Mesenchymal stem cell (in vitro differentiated cells and primary cell): ENCODE measurements around the gene FAM117A.

Source experiments
- DNase-seq: peaks from one replicate; pipeline ENCODE4 v3.0.0-alpha.2; 2013
- H2AFZ ChIP-seq: one replicate; pipeline ENCODE4 v1.6.1; 2013; ENCODE audit warnings: low read depth, mild to moderate bottlenecking, control low read depth, inconsistent platforms, low read length, moderate library complexity
- H2AK5ac ChIP-seq: 2 replicates; pipeline ENCODE4 v1.6.1; 2013; ENCODE audit warnings: low read length, moderate library complexity, mild to moderate bottlenecking, inconsistent platforms; ENCODE audit not compliant: severe bottlenecking
- H2BK120ac ChIP-seq: one replicate; pipeline ENCODE4 v1.6.1; 2013; ENCODE audit warnings: low read depth, mild to moderate bottlenecking, inconsistent platforms, low read length, moderate library complexity
- H2BK12ac ChIP-seq, 2 experiments: one replicate each; pipeline ENCODE4 v1.6.1; 2013; ENCODE audit warnings: inconsistent platforms in 2 of 2, low read length in 2 of 2, mild to moderate bottlenecking in 2 of 2, moderate library complexity in 2 of 2, control low read depth in 1 of 2
- H2BK15ac ChIP-seq: one replicate; pipeline ENCODE4 v1.6.1; 2013; ENCODE audit warnings: mild to moderate bottlenecking, low read depth, inconsistent platforms; ENCODE audit not compliant: poor library complexity, severe bottlenecking
- H2BK5ac ChIP-seq: 2 replicates; pipeline ENCODE4 v1.6.1; 2013; ENCODE audit warnings: low read depth, mild to moderate bottlenecking, low read length, control low read depth, inconsistent platforms; ENCODE audit not compliant: poor library complexity, severe bottlenecking
- H3K14ac ChIP-seq, 2 experiments: one replicate each; pipeline ENCODE4 v1.6.1; 2013; ENCODE audit warnings: inconsistent platforms in 2 of 2, low read length in 2 of 2, control low read depth in 1 of 2, mild to moderate bottlenecking in 1 of 2, moderate library complexity in 1 of 2
- H3K18ac ChIP-seq, 2 experiments: one replicate each; pipeline ENCODE4 v1.6.1; 2013; ENCODE audit warnings: inconsistent platforms in 2 of 2, low read length in 2 of 2, control low read depth in 1 of 2, low read depth in 1 of 2, mild to moderate bottlenecking in 1 of 2
- H3K23ac ChIP-seq, 2 experiments: one replicate each; pipeline ENCODE4 v1.6.1; 2013; ENCODE audit warnings: inconsistent platforms in 2 of 2, low read length in 2 of 2, mild to moderate bottlenecking in 2 of 2, moderate library complexity in 2 of 2, control low read depth in 1 of 2
- H3K27ac ChIP-seq: 2 replicates; pipeline ENCODE4 v1.5.1; 2013; ENCODE audit warnings: mild to moderate bottlenecking, moderate library complexity, low read length, control low read depth, inconsistent platforms; ENCODE audit not compliant: poor library complexity, severe bottlenecking
- H3K27me3 ChIP-seq, 2 experiments: 2 replicates each; pipeline versions ENCODE4 v1.6.1 to v1.7.0; 2013; ENCODE audit warnings: low read length in 2 of 2, mild to moderate bottlenecking in 2 of 2, moderate library complexity in 2 of 2, control low read depth in 1 of 2, inconsistent platforms in 1 of 2; ENCODE audit not compliant: control insufficient read depth in 1 of 2, insufficient read depth in 1 of 2
- H3K36me3 ChIP-seq, 2 experiments: 2 replicates each; pipeline versions ENCODE4 v1.6.1 to v1.7.0; 2013; ENCODE audit warnings: low read length in 2 of 2, control low read depth in 1 of 2, inconsistent platforms in 1 of 2, low read depth in 1 of 2, mild to moderate bottlenecking in 1 of 2; ENCODE audit not compliant: insufficient read depth in 2 of 2, control insufficient read depth in 1 of 2
- H3K4ac ChIP-seq, 2 experiments: one replicate each; pipeline ENCODE4 v1.6.1; 2013; ENCODE audit warnings: inconsistent platforms in 2 of 2, low read length in 2 of 2, mild to moderate bottlenecking in 2 of 2, moderate library complexity in 2 of 2, control low read depth in 1 of 2, low read depth in 1 of 2
- H3K4me1 ChIP-seq: 2 replicates; pipeline ENCODE4 v1.6.1; 2013; ENCODE audit warnings: low read depth, low read length, control low read depth; ENCODE audit not compliant: control insufficient read depth, insufficient read depth
- H3K4me2 ChIP-seq: 2 replicates; pipeline ENCODE4 v1.6.1; 2013; ENCODE audit warnings: low read length, mild to moderate bottlenecking, inconsistent platforms; ENCODE audit not compliant: poor library complexity, severe bottlenecking
- H3K4me3 ChIP-seq, 2 experiments: 2 replicates each; pipeline versions ENCODE4 v1.5.1 to v1.7.0; 2013; ENCODE audit warnings: low read length in 2 of 2, mild to moderate bottlenecking in 2 of 2, control low read depth in 1 of 2, low read depth in 1 of 2; ENCODE audit not compliant: insufficient read depth in 1 of 2
- H3K79me1 ChIP-seq: replicated peaks from 2 replicates; pipeline ENCODE4 v1.6.1; 2013; ENCODE audit warnings: mild to moderate bottlenecking, control low read depth, low read length, inconsistent platforms; ENCODE audit not compliant: poor library complexity, severe bottlenecking
- H3K9ac ChIP-seq: 2 replicates; pipeline ENCODE4 v1.7.0; 2013; ENCODE audit warnings: mild to moderate bottlenecking, low read length, moderate library complexity
- H3K9me3 ChIP-seq: 2 replicates; pipeline ENCODE4 v1.7.0; 2013; ENCODE audit warnings: mild to moderate bottlenecking, low read length; ENCODE audit not compliant: control insufficient read depth
- H4K8ac ChIP-seq: one replicate; pipeline ENCODE4 v1.6.1; 2013; ENCODE audit warnings: inconsistent platforms, mild to moderate bottlenecking, low read length, moderate library complexity
- H4K91ac ChIP-seq: one replicate; pipeline ENCODE4 v1.6.1; 2013; ENCODE audit warnings: mild to moderate bottlenecking, low read length, inconsistent platforms
- WGBS: methylation state at CpG from one replicate; pipeline ENCODE4 v1.1.7; 2013; ENCODE audit warnings: mixed read lengths; 5-methylcytosine and 5-hydroxymethylcytosine counted together

Gene FAM117A

GRCh38 chr17:49703557-49704277 lies 60.2 kb downstream of the FAM117A start:
- no peak overlapping the region for H2BK15ac ChIP-seq
- H4K91ac ChIP-seq, result no peak overlapping the region
- no peak overlapping the region for H3K4me2 ChIP-seq
- no peak overlapping the region for H2BK5ac ChIP-seq
- 81% methylated on average over 6 of the region's 6 CpGs for WGBS
- no peak overlapping the region for H2AFZ ChIP-seq
- no peak overlapping the region for H4K8ac ChIP-seq
- no peaks in the 10 kb centered on the region for H3K27me3 ChIP-seq
- H3K4me3 ChIP-seq, result no peak overlapping the region
- H2BK12ac ChIP-seq, result no peak overlapping the region
- H3K14ac ChIP-seq, result no peak overlapping the region
- peaks cover 27% of the 10 kb centered on the region for H3K79me1 ChIP-seq
- peaks cover under 1% of the 10 kb centered on the region for H3K4me1 ChIP-seq
- peaks cover 55 to 70% of the 10 kb centered on the region in 2 experiments for H3K36me3 ChIP-seq
- peak; percentile 59 for DNase-seq
- H3K9me3 ChIP-seq, result no peaks in the 10 kb centered on the region
- no peak overlapping the region for H3K27ac ChIP-seq
- H3K9ac ChIP-seq, result no peak overlapping the region
- no peak overlapping the region for H2BK120ac ChIP-seq
- H3K23ac ChIP-seq, result no peak overlapping the region
- H3K18ac ChIP-seq, result no peak overlapping the region
- H3K4ac ChIP-seq, result no peak overlapping the region
- no peak overlapping the region for H2AK5ac ChIP-seq

GRCh38 chr17:49700960-49701359 lies 63.0 kb downstream of the FAM117A start:
- Histone ChIP-seq H2BK120ac (no peak overlapping the region), H2BK15ac (no peak overlapping the region), H3K79me1 (peaks cover 15% of the 10 kb centered on the region), H3K4me1 (no peaks in the 10 kb centered on the region), H2AFZ (no peak overlapping the region), H2AK5ac (no peak overlapping the region), H4K8ac (no peak overlapping the region), H3K9me3 (no peaks in the 10 kb centered on the region), H3K14ac (no peak overlapping the region), H4K91ac (no peak overlapping the region), H3K27ac (no peak overlapping the region), H3K4me3 (no peak overlapping the region), H3K36me3 (peaks cover 55 to 68% of the 10 kb centered on the region in 2 experiments), H3K4ac (no peak overlapping the region), H3K4me2 (no peak overlapping the region), H2BK12ac (no peak overlapping the region), H3K9ac (no peak overlapping the region), H2BK5ac (no peak overlapping the region), H3K27me3 (peaks cover 0 to 4% of the 10 kb centered on the region in 2 experiments), H3K23ac (no peak overlapping the region), H3K18ac (no peak overlapping the region)
- DNase-seq, result no peak
- 94% methylated on average over 6 of the region's 6 CpGs for WGBS

GRCh38 chr17:49699966-49700575 lies 63.9 kb downstream of the FAM117A start:
- Histone ChIP-seq H2BK5ac (no peak overlapping the region), H3K9me3 (no peaks in the 10 kb centered on the region), H3K79me1 (peaks cover 8% of the 10 kb centered on the region), H2BK120ac (no peak overlapping the region), H3K9ac (no peak overlapping the region), H3K18ac (no peak overlapping the region), H2AFZ (no peak overlapping the region), H3K27me3 (peaks cover 3 to 4% of the 10 kb centered on the region in 2 experiments), H2AK5ac (no peak overlapping the region), H3K23ac (no peak overlapping the region), H3K4me3 (no peak overlapping the region), H4K8ac (no peak overlapping the region), H3K4ac (no peak overlapping the region), H3K36me3 (peaks cover 48 to 59% of the 10 kb centered on the region in 2 experiments), H3K14ac (no peak overlapping the region), H2BK12ac (no peak overlapping the region), H3K4me2 (no peak overlapping the region), H2BK15ac (no peak overlapping the region), H3K27ac (no peak overlapping the region), H3K4me1 (no peaks in the 10 kb centered on the region), H4K91ac (no peak overlapping the region)
- no peak for DNase-seq
- 94% methylated on average over 8 of the region's 8 CpGs for WGBS

- no peak overlapping the region for H2AFZ ChIP-seq
- no peak overlapping the region for H3K23ac ChIP-seq
- H3K9ac ChIP-seq, result no peak overlapping the region
- H3K4me1 ChIP-seq, result no peaks in the 10 kb centered on the region
- no peaks in the 10 kb centered on the region for H3K9me3 ChIP-seq
- no peak overlapping the region for H2BK15ac ChIP-seq
- no peak overlapping the region for H3K4me2 ChIP-seq
- no peak overlapping the region for H2BK120ac ChIP-seq
- no peak overlapping the region for H3K14ac ChIP-seq
- no peak overlapping the region for H3K18ac ChIP-seq
- peaks cover 4 to 10% of the 10 kb centered on the region in 2 experiments for H3K27me3 ChIP-seq
- no peak overlapping the region for H3K4me3 ChIP-seq
- peaks cover 2% of the 10 kb centered on the region for H3K79me1 ChIP-seq
- no peak overlapping the region for H3K4ac ChIP-seq
- no peak overlapping the region for H4K91ac ChIP-seq
- H2BK12ac ChIP-seq, result no peak overlapping the region
- H2BK5ac ChIP-seq, result no peak overlapping the region
- WGBS, result 78% methylated on average over 6 of the region's 6 CpGs
- H3K27ac ChIP-seq, result no peak overlapping the region
- DNase-seq, result no peak
- no peak overlapping the region for H2AK5ac ChIP-seq
- H4K8ac ChIP-seq, result no peak overlapping the region
- peaks cover 30 to 39% of the 10 kb centered on the region in 2 experiments for H3K36me3 ChIP-seq
Measured at GRCh38 chr17:49698005-49698404, 65.9 kb downstream of the FAM117A start.
